SH-SY5Y (cell line): Measurements from ENCODE around the gene AGBL1.

Experiments used
- GATA2 ChIP-seq: IDR thresholded peaks from 2 replicates; pipeline ENCODE4 v1.6.1; 2011; ENCODE audit warnings: mild to moderate bottlenecking, low read depth, low read length
- GATA3 ChIP-seq: IDR thresholded peaks from 2 replicates; pipeline ENCODE4 v1.6.1; 2011; ENCODE audit warnings: low read depth, mild to moderate bottlenecking, low read length, moderate library complexity

AGBL1 gene

DNA sequence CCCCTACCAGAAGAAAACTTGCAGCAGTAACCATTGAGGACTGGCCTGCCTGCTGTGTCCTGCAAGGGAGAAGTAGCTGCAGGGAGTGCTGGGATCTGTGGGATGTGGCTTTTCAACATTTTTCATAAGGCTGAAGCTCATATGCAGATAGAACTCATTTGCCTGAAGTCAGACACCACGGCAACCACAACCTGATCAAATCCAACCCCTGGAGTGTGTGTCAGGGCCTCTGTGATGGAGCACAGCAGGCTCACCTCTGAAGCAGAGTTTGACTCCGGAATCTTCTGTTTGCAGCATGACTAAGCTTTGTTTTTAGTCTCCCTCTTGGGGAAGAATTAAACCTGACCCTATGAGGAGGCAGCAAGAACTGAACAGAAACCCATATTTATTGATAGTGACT, 508.7 kb downstream of the AGBL1 start:
- no peak for TF ChIP-seq GATA2
- no peak for TF ChIP-seq GATA3

DNA sequence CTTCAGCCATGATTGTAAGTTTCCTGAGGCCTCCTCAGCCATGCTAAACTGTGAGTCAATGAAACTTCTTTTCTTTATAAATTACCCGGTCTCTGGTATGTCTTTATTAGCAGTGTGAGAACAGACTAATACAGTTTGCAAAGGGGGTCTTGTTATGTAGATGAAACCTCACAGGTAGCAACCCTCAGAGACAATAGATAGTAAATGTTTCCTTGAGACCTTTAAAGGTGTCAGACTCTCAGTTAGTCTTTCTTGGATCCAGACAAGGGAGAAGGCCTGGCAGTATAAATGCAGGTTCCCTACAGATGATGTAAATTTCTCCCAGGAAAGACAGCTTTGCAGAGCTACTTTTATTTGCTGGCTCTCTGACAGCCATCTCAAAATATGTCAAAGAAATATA, 510.8 kb downstream of the AGBL1 start:
- no peak for TF ChIP-seq GATA2
- no peak for TF ChIP-seq GATA3

DNA sequence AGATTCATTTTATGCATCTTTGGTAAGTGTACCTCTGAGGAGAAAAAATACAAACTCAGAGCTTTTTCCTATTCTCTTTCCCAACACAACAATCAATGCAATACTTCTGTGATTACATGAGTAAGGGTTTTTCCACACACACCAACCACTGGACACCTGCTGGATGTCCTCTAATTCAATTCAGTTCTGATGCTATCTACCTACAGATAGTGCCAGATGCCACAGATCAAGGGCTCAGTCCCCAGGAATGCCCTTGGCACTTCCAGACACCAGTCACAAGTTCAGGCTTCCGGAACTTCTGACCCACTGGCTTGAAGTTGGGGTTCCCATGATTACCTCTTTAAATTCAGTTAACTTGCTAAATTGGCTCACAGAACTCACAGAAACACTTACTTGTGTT, 511.5 kb downstream of the AGBL1 start:
- peak; percentile 63 for TF ChIP-seq GATA2
- TF ChIP-seq GATA3, result peak; percentile 67

DNA sequence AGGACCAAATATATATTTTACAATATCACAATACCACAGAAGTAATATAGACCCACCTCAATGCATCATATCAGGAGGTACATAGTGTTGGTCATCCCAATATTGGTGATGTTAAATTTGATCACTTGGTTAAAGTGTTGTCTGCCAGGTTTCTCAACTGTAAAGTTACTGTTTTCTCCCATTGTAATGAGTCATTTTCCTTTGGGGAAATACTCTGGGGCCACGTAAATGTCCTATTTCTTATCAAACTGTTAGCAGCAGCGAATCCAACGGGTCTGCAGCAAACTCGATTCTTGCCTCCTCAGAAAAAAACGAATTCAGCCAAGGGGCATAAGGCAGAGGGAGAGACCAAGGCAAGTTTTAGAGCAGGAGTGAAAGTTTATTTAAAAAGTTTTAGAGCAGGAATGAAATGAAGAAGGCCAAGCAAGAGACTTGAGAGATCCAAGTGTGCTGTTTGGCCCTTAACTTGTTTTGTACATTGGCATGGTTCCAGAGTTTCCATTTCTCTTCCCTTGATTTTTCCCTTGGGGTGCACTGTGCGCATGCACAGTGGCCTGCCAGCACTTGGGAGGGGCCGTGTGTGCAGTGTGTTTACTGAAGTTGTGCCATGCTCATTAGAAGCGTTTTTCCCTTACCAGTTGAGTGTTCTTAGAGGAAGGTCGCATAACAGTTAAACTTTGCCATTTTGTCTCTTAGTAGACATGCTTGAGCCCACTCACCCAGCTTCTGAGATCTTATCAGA, 512.5 kb downstream of the AGBL1 start:
- TF ChIP-seq GATA3 (peak; percentile 65), GATA2 (peak; percentile 42; the same call in 1 of the 2 replicates)

DNA sequence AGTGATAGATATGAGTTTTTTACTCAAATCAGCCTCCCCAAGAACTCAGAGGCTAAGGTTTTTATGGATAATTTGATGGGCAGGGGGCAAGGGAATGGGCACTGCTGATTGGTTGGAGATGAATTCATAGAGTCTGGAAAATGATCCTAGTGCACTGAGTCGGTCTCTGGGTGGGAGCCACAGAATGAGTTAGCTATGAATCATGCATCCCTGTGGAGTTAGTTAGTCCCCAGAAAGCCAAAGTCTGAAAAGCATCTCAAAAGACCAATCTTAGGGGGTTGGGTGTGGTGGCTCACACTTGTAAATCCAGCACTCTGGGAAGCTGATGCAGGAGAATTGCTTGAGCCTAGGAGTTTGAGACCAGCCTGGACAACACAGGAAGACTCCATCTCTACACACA, 516.1 kb downstream of the AGBL1 start:
- no peak for TF ChIP-seq GATA2
- TF ChIP-seq GATA3, result no peak

DNA sequence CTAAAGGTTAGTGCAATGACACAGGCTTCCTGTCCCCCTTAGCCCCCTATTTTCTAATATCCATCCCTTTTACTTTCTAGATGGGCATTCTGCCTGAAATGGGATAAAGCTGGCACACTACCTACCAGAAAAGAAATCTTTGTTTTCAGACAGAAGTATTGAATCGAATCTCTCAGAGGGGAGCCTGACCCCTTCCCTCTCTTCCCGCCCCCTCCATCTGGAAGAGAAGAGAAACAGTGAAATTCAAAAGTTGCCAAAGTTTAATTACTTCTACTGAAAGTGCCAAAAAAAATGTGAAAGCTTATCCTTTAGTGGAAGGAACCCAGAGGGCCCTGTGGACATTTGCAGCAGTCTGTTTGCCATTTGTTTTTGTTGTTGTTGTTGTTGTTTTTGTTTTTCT, 523.8 kb downstream of the AGBL1 start:
- TF ChIP-seq GATA3, result no peak
- TF ChIP-seq GATA2, result no peak

DNA sequence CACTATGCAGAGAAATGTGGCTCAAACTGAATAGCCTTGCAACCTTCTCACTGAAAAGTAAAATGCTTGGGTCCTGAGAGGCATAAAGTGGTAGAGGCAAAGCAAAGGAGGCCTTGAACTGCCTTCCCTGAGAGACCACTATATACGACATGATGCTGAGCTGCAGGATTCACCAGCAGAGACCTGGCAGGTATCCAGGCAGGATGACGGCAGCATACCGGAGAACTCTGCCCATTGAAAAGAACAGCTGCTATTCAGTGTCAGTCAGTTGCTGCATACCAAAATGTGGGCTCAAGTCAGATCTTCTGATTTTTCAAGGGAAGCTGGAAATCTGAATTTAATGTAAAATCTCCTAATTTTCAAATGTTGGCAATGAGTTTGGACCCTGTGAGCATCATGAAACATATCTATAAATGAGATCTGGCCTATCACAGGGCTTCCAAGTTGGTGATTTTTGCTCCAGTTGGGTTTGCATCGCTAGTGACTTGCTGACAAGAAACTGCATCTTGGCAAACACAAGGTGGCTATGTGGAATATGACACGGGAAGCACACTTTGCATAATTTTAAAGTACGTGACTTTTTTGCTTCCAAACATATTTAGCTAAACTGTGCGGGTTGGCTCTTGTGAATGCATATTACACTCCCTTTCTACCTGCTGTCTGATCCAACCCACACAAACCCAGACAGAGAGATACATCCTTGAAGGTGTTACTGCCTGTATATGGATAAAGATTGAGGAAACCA, 529.0 kb downstream of the AGBL1 start:
- TF ChIP-seq GATA2 (no peak), GATA3 (no peak)

DNA sequence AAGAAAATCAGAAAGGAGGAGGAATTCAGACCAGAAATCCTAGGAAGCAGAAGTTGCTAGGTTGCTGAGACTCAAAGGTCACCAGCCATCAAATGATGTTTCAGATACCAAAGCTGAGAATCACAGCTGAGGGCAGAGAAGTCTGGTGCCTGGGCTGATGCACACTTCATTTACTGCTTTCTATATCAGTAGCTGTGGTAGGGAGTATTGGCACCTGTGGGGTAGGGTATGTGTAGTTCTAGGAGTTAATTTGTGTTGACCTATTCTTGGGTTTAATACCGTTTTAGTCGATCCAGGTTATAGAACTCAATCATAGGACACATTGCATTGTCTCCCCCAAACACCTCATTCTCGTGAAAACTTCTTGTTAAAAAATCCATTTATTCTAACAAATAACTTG, 529.6 kb downstream of the AGBL1 start:
- TF ChIP-seq GATA3 (no peak), GATA2 (no peak)

DNA sequence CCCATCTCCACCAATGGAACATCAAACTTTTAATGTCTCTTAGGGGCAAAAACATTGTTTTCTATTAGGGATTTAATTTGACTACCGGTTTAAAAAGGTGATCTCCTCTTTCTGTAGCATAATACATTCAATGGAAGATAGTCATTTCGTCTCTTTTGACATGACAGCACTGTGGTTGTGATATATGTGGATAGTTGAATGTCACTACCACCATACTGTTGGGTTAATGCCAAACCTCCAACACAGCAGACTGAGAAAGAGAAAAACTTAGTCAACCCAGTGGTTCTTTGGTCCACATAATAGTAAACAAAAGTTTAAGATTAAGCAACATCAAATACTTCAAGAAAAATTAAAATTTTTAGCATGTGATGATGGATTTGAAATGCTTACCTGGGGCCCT, 530.4 kb downstream of the AGBL1 start:
- no peak for TF ChIP-seq GATA2
- no peak for TF ChIP-seq GATA3

DNA sequence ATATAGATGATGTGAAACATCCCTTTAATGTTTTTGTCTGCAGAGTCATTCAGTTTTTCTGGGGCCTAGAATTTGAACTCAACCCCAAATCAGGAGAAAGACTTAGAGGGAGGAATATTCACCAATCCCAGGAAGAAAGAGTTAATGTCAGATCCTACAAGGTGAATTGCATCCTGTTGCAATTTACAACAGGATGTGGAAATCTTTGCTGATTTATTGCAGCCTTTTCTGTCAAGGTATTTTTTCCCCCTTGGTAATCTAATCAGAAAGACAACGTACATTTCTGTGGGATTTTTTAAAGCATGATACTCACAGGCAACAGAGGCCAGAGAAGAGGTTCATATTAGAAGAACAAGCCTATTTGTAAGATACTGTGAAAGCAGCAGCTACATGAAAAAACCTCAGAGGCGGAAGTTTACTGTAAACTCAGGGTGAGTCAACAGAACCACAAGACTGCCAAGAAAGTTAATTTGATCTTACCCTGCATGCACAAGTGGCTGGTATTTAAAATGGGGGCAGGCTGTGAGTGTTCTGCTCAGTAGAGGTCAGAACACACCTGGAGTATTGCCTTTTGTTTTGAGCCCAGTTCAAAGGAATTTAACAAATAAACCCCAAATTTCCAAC, 531.9 kb downstream of the AGBL1 start:
- TF ChIP-seq GATA2, result no peak
- TF ChIP-seq GATA3, result no peak

DNA sequence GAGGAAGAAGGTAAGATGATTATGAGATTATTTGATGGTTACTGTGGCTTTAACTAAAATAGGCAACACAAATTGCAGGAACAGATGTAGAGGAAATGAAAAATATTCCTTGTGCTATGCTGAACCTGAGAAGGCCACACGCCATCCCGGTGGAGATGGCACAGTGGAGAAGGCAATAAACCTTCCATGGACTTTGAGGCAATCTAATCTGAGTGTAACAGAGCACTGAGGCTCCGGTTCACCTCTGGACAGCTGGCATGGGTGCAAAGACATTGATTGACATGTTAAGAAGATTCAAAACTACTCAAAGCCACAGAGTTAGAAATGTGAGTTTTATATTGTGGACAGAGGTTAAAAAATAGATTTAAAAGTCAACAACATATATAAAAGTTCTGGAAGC, 535.7 kb downstream of the AGBL1 start:
- TF ChIP-seq GATA3 (no peak), GATA2 (no peak)

DNA sequence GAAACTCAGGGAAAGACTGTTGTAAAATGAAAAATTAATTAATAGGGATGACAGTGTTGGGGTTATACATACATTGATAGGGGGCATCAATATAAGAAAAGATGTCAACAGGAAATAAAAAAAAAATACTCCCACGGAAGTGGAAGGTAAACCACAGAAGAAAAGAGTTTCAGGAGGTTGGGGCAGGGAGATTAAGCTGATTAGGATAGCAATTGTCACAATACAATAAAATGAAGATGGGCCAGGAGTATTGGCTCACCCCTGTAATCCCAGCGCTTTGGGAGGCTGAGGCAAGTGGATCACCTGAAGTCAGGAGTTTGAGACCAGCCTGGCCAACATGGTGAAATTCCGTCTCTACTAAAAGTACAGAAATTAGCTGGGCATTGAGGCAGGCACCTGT, 536.1 kb downstream of the AGBL1 start:
- TF ChIP-seq GATA2, result no peak
- TF ChIP-seq GATA3, result no peak

DNA sequence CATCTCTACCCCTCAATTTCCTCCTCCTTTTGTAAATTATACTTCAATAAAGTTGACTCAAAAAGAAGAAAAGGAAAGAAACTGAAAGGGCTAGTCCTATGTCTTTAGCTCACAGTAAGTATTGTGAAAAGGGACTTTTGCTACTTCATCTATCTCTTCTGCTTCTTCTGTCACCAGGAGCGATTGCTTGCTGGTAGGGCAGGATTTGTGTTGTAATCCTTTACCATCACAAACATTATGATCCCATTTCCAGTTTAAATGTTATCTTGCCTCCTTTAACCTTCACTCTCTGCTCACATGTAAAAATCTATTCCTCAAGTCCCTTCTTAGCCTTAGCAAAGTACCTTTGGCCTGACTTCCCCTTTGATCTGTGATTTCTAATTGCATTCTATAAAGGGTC, 537.1 kb downstream of the AGBL1 start:
- no peak for TF ChIP-seq GATA2

DNA sequence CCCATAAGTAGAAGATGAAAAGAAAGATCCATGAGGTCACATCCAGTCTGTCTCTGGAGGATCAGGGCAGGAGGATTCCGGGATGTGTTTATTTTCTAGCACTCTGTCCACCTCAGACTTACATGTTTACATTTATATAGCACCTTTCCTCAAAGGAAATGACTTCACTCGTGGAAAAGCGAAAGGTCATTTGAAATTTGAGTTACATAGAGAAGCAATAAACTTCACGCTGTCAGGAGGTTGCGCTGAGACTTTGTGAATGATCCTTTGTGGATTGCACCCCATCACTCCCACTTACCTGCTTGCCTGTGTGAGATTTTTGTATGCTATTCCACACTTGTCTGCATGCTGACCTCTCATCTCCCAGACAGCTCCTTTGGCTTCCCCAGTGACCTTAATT, 540.5 kb downstream of the AGBL1 start:
- no peak for TF ChIP-seq GATA2
- no peak for TF ChIP-seq GATA3

DNA sequence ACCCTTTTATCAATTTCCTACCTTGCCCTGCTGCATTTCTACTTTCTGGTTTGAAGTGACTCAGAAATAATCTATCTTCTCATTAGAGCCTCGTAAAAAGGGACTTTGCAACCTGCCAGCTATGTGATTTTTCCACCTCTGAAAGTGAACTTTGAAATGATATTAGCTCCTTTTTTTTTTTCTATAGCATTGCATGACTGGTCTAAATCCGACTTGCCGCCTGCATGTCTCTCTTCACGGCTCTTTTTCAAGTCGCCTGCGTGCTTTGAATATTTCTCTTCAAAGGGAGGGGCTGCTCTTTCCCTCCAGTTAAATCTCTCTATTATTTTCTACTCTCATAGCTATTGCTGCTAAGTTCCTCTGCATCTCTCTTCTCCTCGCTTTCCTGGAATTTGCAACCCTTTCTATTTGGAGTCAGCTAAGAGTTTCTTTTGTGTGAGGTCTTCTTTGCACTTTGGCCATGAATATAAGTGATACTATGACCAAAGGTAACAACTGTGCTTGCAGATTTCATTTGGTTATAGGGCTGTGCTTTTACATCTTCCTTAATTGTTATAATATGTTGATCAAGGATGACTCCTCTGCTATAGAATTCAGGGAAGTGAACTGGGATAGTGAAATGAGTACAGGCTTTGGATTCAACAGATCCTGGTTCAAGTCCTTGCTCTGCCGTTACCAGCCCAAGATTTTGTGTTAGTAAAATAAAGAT, 541.1 kb downstream of the AGBL1 start:
- TF ChIP-seq GATA3 (no peak), GATA2 (no peak)
